Smooth muscle cell of the umbilical artery (primary cell): ENCODE data around the gene ENDOG. TPM values are rescaled to one million over a fixed set of nuclear protein-coding genes. Genes with fewer than 3 reads are reported as not detected.

Experiments used
- total RNA-seq: library from RNA; depleted of rRNA; stranded (reverse); fragments of >200 nt; gene quantifications from 2 replicates; pipeline ENCODE4 v1.2.3, GENCODE V29; 2014

The ENDOG gene
- 11.6 and 14.0 TPM in 2 replicates for total RNA-seq

DNA sequence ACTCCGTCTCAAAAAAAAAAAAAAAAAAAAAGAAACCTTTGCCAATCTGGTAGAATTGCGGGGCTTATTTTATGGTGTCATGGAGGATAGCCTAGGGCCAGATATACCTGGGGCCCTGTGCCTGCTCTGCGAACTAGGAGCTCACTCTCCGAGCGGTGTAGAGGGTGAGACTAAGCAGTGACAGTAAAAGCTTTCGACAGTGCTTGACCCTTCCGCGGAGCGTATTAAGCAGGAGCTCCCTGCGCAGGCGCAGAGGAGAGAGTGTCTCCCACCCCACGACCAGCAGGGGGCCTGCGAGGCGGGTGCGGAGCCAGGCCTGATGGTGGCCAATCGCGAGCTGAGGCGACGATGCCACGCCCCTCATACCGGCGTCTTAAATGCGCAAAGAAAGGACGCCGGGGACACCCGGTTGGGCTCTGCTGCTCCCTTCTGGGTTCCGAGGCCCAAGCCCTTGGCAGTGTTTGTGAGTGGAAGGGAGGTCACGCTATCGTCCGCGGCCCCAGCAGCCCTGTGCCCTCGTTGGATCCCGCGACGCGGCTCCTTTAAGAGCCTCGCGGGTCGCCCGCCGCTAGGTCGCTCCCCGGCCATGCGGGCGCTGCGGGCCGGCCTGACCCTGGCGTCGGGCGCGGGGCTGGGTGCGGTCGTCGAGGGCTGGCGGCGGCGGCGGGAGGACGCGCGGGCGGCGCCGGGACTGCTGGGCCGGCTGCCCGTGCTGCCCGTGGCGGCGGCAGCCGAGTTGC, at the start of gene ENDOG:
Gene ENDOG (plus strand): TSS at position 402 of the 740 bp plus-strand sequence. CDS start 185 bp downstream, at position 587.

DNA sequence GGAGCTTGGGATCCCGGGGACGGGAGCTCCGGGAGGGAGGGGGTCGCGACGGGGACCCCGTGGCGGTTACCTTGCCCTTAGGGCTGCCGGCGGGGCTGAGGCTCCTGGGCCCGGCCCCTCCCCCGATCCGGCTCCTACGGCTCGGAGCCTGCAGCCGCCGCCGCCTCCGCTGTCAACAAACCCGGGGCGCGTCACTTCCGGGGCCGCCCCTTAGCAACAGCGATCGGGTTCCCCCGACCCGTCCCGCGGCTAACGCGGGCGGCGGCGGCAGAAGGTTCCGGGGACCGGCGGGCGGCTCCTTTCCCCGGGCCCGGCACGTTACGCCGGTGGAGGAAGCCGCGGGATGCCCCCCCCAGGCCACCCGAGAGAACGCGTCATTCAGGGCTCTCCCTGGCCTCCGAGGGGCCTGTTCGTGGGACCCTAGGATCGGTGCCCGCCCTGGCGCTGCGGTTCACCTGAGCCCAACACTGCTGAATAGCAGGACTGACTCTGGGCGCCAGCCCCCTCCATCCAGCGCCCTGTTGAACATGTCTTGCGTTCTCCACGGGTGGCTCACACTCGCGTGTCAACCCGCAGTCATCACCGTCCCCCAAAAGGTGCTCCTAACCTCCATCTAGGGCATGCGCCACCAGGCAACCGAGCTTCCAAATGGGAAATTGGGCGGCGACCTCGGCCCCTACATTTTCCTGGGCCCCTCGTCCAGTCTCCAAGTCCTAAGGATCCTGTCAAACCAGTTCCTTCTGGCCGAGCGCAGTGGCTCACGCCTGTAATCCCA, 46.4 kb upstream of the ENDOG start, which contains the start of gene ZER1:
Gene ZER1 (minus strand): TSS at position 183 of the 775 bp plus-strand sequence. CDS start 16,362 bp downstream, outside the sequence.

DNA sequence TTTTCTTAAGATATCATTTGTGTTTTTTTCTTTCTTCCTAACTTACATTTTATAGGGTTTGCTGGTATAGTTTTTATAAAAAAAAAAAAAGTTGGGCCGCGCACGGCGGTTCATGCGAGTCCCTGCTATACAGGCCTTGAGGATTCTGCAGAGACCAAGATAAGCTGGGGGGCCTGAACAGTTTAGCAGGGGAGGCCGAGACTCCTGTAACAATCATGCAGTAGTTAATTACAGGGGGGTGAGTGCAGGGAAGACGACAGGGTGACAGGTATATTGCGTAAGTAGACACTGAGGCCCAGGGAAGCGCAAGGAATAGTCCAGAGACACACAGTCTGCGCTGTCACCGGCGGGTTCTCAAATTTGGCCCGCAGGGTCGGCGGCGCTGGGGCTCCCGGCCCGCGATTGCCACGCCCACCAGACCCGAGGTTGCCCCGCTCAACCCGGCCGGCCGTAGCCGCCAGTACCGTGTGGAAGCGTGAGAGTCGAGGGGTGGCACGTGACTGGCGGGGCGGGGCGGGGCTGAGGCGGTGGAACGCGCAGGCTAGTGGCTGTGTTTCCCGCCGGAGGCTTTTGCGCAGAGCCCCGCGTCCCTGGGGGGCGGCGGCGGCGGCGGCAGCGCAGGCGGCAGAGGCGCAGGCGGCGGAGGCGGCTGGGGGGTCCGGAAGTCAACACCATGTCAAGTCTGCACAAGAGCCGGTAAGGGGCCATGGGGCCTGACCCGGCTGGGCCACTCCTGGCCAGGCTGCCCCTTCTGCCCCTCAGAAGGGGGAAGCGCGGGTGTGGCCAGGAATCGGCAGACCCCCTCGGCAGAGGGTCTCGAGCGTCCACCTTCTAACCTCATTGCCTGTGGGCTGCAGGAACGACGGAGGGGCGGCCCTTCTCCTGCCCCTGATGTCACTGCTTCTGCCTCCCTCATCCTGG, 31.4 kb upstream of the ENDOG start, which contains the start of gene TBC1D13:
Gene TBC1D13 (plus strand): TSS at position 573 of the 921 bp plus-strand sequence. CDS start 101 bp downstream, at position 674.

GRCh38 chr9:128829477-128830251, 11.4 kb downstream of the ENDOG start, which contains the start of gene SPOUT1:
TSS of gene SPOUT1 (minus strand) at chr9:128829794. CDS start at chr9:128829780, 14 bp downstream.

Other genes with a start within 250 kb of the ENDOG start
- gene DYNC2I2, start 161.7 kb upstream of the ENDOG start, total RNA-seq: 25.2 and 32.6 TPM in 2 replicates
- gene SET, start 129.3 kb upstream of the ENDOG start, total RNA-seq: 381 and 459 TPM in 2 replicates
- gene PKN3, start 116.0 kb upstream of the ENDOG start, total RNA-seq: 0.89 and 1.7 TPM in 2 replicates
- gene ZDHHC12, start 94.4 kb upstream of the ENDOG start, total RNA-seq: 23.5 and 41.2 TPM in 2 replicates
- gene ZER1, start 46.6 kb upstream of the ENDOG start, total RNA-seq: 20.5 and 37.4 TPM in 2 replicates
- 10.1 and 12.5 TPM in 2 replicates for gene TBC1D13, start 31.2 kb upstream of the ENDOG start, total RNA-seq
- gene SPOUT1, start 11.3 kb downstream of the ENDOG start, total RNA-seq: 16.0 and 28.7 TPM in 2 replicates
- 6.5 and 13.7 TPM in 2 replicates for gene KYAT1, start 63.5 kb downstream of the ENDOG start, total RNA-seq
- 29.4 and 62.0 TPM in 2 replicates for gene LRRC8A, start 63.6 kb downstream of the ENDOG start, total RNA-seq
- 2.1 and 3.4 TPM in 2 replicates for gene PHYHD1, start 102.5 kb downstream of the ENDOG start, total RNA-seq
- gene DOLK, start 129.1 kb downstream of the ENDOG start, total RNA-seq: 24.0 and 36.2 TPM in 2 replicates
- 43.7 and 88.7 TPM in 2 replicates for gene NUP188, start 129.2 kb downstream of the ENDOG start, total RNA-seq
- gene SH3GLB2, start 209.8 kb downstream of the ENDOG start, total RNA-seq: 33.3 and 40.9 TPM in 2 replicates
- gene MIGA2, start 218.1 kb downstream of the ENDOG start, total RNA-seq: 21.1 and 38.8 TPM in 2 replicates